HG03064 (cell line): ENCODE measurements around the gene SPAG16.

ENCODE experiments used
- ATAC-seq: cut with Tn5 transposase; IDR thresholded peaks from one replicate; pipeline ENCODE4 v1.9.1; 2021; ENCODE audit warnings: low read depth; ENCODE audit not compliant: unreplicated experiment

SPAG16 gene

DNA sequence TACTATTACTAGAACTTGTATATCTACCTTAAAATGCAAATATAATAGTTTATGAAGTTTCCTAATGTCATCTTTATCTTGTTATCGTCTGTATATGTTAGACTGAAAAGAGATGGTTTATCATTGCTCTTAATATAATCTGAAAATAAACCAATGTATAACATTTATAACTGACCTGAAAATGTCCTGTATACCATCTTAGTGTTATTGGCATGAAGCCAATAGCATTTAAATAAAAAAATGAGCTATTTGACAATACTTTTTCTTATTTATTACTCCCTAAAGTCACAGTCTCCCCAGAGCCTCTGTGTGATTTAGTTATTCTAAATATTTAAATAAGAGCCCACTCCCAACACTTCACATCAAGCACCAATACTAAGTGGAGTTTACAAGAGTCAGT, 1128.4 kb downstream of the SPAG16 start:
- ATAC-seq: no peak

DNA sequence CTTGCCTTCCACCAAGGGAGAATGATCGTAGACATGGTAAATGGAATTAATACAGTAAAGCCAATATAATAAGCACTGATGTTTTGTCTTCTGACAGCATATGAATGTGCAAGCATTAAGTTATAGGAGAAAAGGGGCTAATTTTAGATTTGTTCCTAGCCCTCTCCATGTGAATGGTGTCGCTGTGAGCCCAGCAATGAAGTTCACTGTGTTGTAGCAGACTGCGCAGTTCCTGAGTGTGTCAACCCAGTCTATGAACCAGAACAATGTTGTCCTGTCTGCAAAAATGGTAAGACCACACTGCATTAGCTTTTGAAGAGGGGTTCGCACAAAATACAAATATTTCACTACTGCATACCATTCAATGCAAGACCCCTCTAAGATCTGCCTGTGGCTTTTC, 1152.2 kb downstream of the SPAG16 start:
- no peak for ATAC-seq

DNA sequence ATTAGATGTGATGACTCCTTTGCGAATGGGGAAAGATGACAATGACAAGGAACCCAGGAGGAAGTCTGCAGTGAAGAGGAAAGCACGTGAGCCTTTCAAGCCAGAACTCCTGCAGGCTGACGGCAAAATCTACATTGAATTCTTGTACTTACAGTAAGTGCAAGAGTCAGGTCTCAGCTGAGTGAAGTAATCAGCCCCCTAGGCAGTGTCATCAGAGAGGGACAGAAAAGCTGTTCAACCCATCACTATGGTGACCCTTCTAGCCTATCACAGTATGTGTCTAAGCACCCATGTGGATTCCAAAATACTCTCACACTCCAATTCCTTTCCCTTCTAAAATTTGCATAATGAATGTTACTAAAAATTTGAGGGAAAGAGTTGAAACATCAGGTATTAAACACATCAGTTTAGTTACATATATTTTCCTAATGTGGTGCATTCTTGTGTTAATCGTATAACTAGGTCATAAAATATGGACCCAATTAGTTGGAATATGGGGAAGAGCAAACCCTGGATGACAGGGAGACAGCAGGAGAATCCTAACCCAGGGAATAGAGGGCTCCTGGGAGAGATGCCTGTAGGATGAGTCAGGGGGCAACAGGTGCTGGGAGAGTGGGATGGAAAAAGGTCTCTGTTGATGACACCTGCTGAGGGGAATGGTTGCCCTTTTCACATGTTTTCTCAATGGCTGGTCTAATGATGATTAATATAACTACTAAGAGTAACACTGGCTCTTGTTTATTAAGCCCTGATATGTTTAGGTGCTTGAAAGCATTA, 1166.0 kb downstream of the SPAG16 start:
- ATAC-seq: no peak

DNA sequence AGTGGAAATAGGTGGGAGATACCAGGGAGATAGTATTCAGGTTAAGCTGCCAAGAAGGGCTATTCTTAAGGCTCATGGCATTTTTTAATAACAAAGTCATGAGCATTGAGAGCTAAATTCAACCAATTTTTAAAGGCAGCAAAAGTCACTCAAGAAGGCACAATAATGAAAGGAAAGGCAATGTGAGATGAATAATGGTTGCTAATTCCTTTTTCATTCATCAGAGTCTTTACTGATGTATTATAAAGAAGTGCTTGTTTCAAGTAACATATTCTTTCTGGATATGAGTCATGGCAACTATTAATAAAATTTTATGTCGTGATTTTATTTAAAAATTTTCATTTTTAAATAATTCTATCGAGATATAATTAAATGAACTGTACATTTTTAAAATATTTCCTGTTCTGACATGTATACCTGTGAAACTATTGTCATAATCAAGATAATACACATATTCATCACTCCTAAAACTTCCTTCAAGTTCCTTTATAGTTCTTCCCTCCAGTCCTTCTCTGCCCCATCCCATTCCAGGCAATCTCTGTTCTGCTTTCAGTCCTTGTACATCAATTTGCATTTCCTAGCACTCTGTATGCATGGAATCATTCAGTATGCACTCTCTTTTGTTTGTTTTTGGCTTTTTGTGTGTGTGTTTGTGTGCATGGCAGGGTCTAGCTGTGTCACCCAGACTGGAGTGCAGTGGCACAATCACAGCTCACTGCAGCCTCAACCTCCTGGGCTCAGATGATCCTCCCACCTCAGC, 1167.4 kb downstream of the SPAG16 start:
- no peak for ATAC-seq
